GM13976 (cell line): ENCODE measurements around the gene PLSCR2.
"Not testable (repeated sequence)": the region's sequence is repeated elsewhere in the genome, so short reads cannot be mapped to it uniquely, and the experiment has no call there.

Source experiments
- DNase-seq: peaks from one replicate; pipeline ENCODE4 v3.0.0; 2012; ENCODE audit warnings: low spot score
- CTCF ChIP-seq: IDR thresholded peaks from 2 replicates; pipeline ENCODE4 v1.5.1; 2012; ENCODE audit warnings: borderline replicate concordance, mild to moderate bottlenecking; ENCODE audit not compliant: insufficient read depth; ENCODE audit errors: extremely low read depth, missing control alignments, control extremely low read depth
- in situ Hi-C: fragments of 300-500 bp; cut with MboI; formaldehyde crosslinking; loops from one replicate; pipeline ENCODE4 v1.12.0; 2022; ENCODE audit warnings: low sequenced_read_pairs, mixed read lengths, inconsistent platforms; ENCODE audit not compliant: unreplicated experiment

Gene PLSCR2

GRCh38 chr3:146449613-146450012 is 19.7 kb downstream of the PLSCR2 start:
- in situ Hi-C loops: no loop called here
- no peak for TF ChIP-seq CTCF
- no peak for DNase-seq

GRCh38 chr3:146449076-146449475 is 20.3 kb downstream of the PLSCR2 start:
- TF ChIP-seq CTCF: no peak
- no peak for DNase-seq
- in situ Hi-C loops: no loop called here

DNA sequence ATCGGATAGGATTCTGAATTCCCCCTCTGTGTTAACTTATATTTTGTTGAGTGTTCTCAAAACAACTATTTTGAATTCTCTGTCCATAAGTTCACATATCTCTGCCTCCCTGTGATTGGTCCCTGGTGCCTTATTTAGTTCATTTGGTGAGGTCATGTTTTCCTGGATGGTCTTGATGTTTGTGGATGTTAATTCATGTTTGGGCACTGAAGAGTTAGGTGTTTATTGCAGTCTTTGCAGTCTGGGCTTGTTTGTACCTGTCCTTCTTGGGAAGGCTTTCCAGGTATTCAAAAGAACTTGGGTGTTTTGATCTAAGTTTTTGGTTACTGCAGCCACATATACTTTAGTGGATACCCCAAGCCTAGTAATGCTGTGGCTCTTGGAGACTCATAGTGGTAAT is 23.3 kb downstream of the PLSCR2 start:
- in situ Hi-C loops: no loop called here
- no peak for DNase-seq
- TF ChIP-seq CTCF: no peak

DNA sequence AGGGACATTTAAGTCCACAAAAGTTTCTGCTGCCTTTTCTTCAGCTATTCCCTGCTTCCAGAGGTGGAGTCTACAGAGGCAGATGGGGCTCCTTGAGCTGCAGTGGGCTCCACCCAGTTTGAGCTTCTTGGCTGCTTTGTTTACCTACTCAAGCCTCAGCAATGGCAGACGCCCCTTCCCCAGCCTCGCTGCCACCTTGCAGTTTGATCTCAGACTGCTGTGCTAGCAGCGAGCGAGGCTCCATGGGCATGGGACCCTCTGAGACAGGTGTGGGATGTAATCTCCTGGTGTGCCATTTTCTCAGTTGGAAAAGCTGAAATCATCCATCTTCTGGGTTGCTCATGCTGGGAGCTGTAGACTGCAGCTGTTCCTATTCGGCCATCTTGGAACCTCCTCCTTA is 29.1 kb downstream of the PLSCR2 start:
- in situ Hi-C loops, DNase-seq: not testable (repeated sequence)

GRCh38 chr3:146432066-146432465 is 37.3 kb downstream of the PLSCR2 start:
- in situ Hi-C loops: no loop called here
- no peak for DNase-seq
- no peak for TF ChIP-seq CTCF

GRCh38 chr3:146431240-146431639 is 38.1 kb downstream of the PLSCR2 start:
- in situ Hi-C loops: no loop called here
- no peak for TF ChIP-seq CTCF
- no peak for DNase-seq

DNA sequence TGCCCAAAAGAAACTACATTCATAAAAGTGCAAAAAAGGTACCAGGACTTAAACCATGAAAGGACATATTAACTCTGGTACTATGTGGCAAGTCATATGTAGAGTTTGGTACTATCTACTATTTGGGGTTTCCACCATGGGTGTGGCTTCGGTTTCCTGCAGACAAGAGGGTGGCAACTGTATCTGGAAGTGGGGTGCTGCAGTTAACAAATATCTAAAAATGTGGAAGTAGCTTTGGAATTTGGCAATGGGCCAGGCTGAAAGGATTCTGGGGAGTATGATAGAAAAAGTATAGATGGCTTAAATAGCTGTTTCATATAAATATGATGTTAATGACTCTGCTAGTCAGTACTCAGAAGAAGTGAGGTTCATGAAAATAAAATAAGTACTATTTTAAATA is 44.0 kb downstream of the PLSCR2 start:
- TF ChIP-seq CTCF: no peak
- DNase-seq: no peak
- in situ Hi-C loops: no loop called here
